Measurements from ENCODE around the gene RASD2.

DNA sequence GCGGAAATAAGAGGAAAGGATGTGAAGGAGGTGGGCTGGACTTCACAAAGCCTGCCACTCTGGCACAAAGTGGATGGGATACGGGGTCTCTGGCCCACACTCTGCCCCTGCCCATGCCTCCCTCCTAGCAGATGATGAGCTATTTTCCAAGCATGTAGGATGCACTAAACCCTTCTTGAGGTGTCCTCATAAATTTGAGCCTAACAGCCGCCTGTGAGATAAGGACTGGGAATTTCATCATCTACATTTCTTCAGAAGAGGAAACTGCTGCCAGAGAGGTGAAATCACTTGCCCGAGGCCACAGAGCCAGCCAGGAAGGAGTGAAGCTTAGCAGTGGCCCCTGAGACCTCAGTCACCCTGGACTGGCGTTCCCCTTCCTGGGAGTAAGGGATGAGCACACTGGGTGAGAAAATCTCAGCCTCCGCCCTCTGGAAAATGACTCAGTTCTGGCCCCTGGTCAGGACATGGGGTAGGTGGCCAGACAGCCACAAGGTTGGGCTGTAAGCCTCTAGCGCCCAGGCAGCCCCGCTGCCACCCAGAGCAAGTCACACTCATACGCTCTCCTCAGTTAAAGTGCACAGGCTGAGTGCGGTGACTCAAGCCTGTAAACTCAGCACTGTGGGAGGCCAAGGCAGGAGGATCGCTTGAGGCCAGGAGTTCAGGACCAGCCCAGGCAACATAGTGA, 48.6 kb downstream of the RASD2 start:
- TF ChIP-seq CTCF (IDR thresholded peaks at IDR 0.05) (no peak), POLR2A (IDR thresholded peaks at IDR 0.05) (no peak), EP300 (IDR thresholded peaks at IDR 0.05) (no peak)
